Measurements from ENCODE around the gene PAK1. TPM values are rescaled to one million over a fixed set of nuclear protein-coding genes. Genes with fewer than 3 reads are reported as not detected.

The PAK1 gene
- total and polyA plus RNA-seq, 2 of the 8 experiments (the other 6 are each of a cell fraction or from before 2014, with no cell fraction given), result 87.7 to 151 TPM

DNA sequence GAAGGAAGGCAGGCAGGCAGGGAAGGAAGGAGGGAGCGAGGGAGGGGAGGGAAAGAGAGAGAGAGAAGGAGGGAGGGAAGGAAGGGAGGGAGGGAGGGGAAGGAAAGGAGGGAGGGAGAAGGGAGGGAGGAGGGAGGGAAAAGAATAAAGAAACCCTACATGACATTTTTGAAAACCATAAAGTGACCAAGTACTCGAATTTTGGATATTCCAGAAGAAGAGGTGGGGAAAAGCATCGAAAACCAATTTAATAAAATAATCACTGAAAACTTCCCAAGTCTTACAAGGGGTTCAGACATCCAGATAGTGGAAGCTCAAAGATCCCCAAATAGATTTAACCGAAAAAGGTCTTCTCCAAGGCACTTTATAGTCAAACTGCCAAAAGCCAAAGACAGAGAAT, 184.2 kb downstream of the PAK1 start:
- Histone ChIP-seq H3K79me1 (ENCODE audit: low read depth, low read length) (no peaks in the 10 kb centered on the region), H2BK5ac (ENCODE audit: low read depth, low read length) (no peak overlapping the region), H3K4me2 (ENCODE audit: insufficient read depth in 1 of 2, low read depth in 2 of 2, low read length in 2 of 2) (no peak overlapping the region), H3K18ac (ENCODE audit: extremely low read depth, low read length) (no peak overlapping the region), H2BK120ac (replicated peaks; ENCODE audit: low read depth, low read length) (no peak overlapping the region), H3K4me1 (replicated peaks in 1 of 4; ENCODE audit: control insufficient read depth in 3 of 4, insufficient read depth in 4 of 4, low read length in 3 of 4) (no peaks in the 10 kb centered on the region), H2BK20ac (ENCODE audit: low read length) (no peak overlapping the region), H4K8ac (ENCODE audit: extremely low read depth, insufficient read depth, low read length) (no peak overlapping the region), H2BK15ac (ENCODE audit: low read length) (no peak overlapping the region), H3K14ac (ENCODE audit: insufficient read length) (no peak overlapping the region), H4K91ac (replicated peaks; ENCODE audit: insufficient read length, low read length) (no peak overlapping the region), H3K36me3 (ENCODE audit: control insufficient read depth in 2 of 4, insufficient read depth in 4 of 4, low read length in 3 of 4) (no peaks in the 10 kb centered on the region), H3K79me2 (ENCODE audit: control insufficient read depth in 1 of 2, insufficient read depth in 2 of 2, low read length in 2 of 2) (no peaks in the 10 kb centered on the region), H3K9ac (replicated peaks in 1 of 4; ENCODE audit: extremely low read depth in 1 of 4, low read depth in 3 of 4, low read length in 3 of 4) (no peak overlapping the region), H2AFZ (ENCODE audit: low read length) (no peak overlapping the region), H3K4ac (replicated peaks; ENCODE audit: insufficient read length, low read depth, low read length) (no peak overlapping the region), H4K20me1 (replicated peaks in 1 of 2; ENCODE audit: control insufficient read depth in 1 of 2, insufficient read depth in 2 of 2, low read length in 2 of 2) (no peaks in the 10 kb centered on the region), H4K5ac (ENCODE audit: insufficient read length, low read depth, low read length) (no peak overlapping the region), H3K23ac (ENCODE audit: insufficient read length) (no peak overlapping the region), H2AK5ac (ENCODE audit: low read depth, low read length) (no peak overlapping the region), H3K27ac (ENCODE audit: low read depth, low read length) (no peak overlapping the region), H2BK12ac (ENCODE audit: low read depth, low read length) (no peak overlapping the region), H3K9me3 (ENCODE audit: insufficient read depth in 2 of 2, low read depth in 1 of 2, low read length in 1 of 2) (no peaks in the 10 kb centered on the region), H3K4me3 (ENCODE audit: extremely low read depth in 1 of 4, insufficient read depth in 2 of 4, low read depth in 3 of 4, low read length in 4 of 4) (no peak overlapping the region), H3K27me3 (replicated peaks in 1 of 4; ENCODE audit: control insufficient read depth in 3 of 4, extremely low read depth in 1 of 4, insufficient read depth in 3 of 4, low read length in 3 of 4) (no peaks in the 10 kb centered on the region), H3K23me2 (ENCODE audit: low read depth, low read length) (no peaks in the 10 kb centered on the region; the same call in 1 of the 2 replicates), H3K56ac (replicated peaks; ENCODE audit: insufficient read length, low read depth, low read length) (no peak overlapping the region)
- FAIRE-seq, result no peak
- POLR2A ChIA-PET (ENCODE audit: partially characterized antibody), result interaction anchor here (0.7 kb wide), 1 partner anchor 8 kb away, joined by 3 read pairs; no protein-coding TSS in a partner anchor
- 78% methylated on average over 4 of the region's 4 CpGs; no CpG with 5 or more reads in 1 of the 2 experiments for WGBS, 2 experiments (ENCODE audit: extremely low coverage in 1 of 2, insufficient coverage in 1 of 2, insufficient read length in 1 of 2, insufficient replicate concordance in 2 of 2, low coverage in 1 of 2, low lambda C conversion rate in 2 of 2, missing lambda C conversion rate in 1 of 2)
- CTCF ChIA-PET (ENCODE audit: partially characterized antibody), result no interaction called here
- TF ChIP-seq CBX8 (IDR thresholded peaks at IDR 0.05; ENCODE audit: borderline replicate concordance, low read depth, low read length), result no peak
- no peak for TF ChIP-seq JUN (IDR thresholded peaks at IDR 0.05; ENCODE audit: low read depth, low read length)
- no peak for DNase-seq (ENCODE audit: low read depth in 1 of 2, low spot score in 2 of 2)
